Endothelial cell of umbilical vein (primary cell): ENCODE data around the gene CTIF. TPM values are rescaled to one million over a fixed set of nuclear protein-coding genes. Genes with fewer than 3 reads are reported as not detected.

Experiments
- BruUV-seq: library from RNA; stranded (reverse); fragments of 400-500 nt; replicated peaks from 2 replicates; lab custom pipeline; 2021; lab: Mats Ljungman, UMichigan
- CTCF ChIA-PET: fragments of 300-600, 350-600 bp; sonication (Branson Sonifier 250); formaldehyde crosslinking; loops from one replicate; lab custom pipeline; 2021; ENCODE audit warnings: antibody characterized with exemption, inconsistent platforms; lab: Charles Lee
- POLR2A ChIA-PET: fragments of 300-600, 350-600 bp; sonication (Branson Sonifier 250); formaldehyde crosslinking; loops from one replicate; lab custom pipeline; 2021; ENCODE audit warnings: antibody characterized with exemption, inconsistent platforms; lab: Charles Lee
- DNase-seq: peaks from one replicate; pipeline ENCODE4 v3.0.0-alpha.2; 2011; ENCODE audit warnings: low read depth, low spot score
- FAIRE-seq: peaks from 2 replicates; lab custom pipeline; 2011; peaks lifted over from hg19 to GRCh38; lab: Jason Lieb, UNC
- H2AFZ ChIP-seq: 2 replicates; pipeline ENCODE4 v1.6.0; 2012; ENCODE audit warnings: low read depth, low read length, control low read depth, inconsistent platforms
- H3K27ac ChIP-seq: 2 replicates; pipeline ENCODE4 v1.5.1; 2011; ENCODE audit warnings: low read depth, mild to moderate bottlenecking, control low read depth, low read length, moderate library complexity; ENCODE audit not compliant: insufficient read depth
- H3K27me3 ChIP-seq, 2 experiments: 2 replicates each; pipeline versions ENCODE4 v1.6.0 to v1.6.1; 2011; ENCODE audit warnings: low read length in 2 of 2, mixed read lengths in 1 of 2; ENCODE audit not compliant: control insufficient read depth in 2 of 2, insufficient read depth in 2 of 2
- H3K36me3 ChIP-seq, 2 experiments: 2 replicates in 1 of 2; 3 replicates in 1 of 2; pipeline ENCODE4 v1.5.1; 2011; ENCODE audit warnings: low read length in 2 of 2, mild to moderate bottlenecking in 1 of 2, moderate library complexity in 1 of 2; ENCODE audit not compliant: control insufficient read depth in 2 of 2, insufficient read depth in 2 of 2; ENCODE audit errors: extremely low read depth in 1 of 2
- H3K4me1 ChIP-seq: 3 replicates; pipeline ENCODE4 v1.5.1; 2011; ENCODE audit warnings: mild to moderate bottlenecking, low read length; ENCODE audit not compliant: control insufficient read depth, insufficient read depth; ENCODE audit errors: extremely low read depth
- H3K4me2 ChIP-seq: 2 replicates; pipeline ENCODE4 v1.6.1; 2011; ENCODE audit warnings: low read length, control low read depth, mixed read lengths; ENCODE audit not compliant: insufficient read depth
- H3K4me3 ChIP-seq, 3 experiments: fragments of 200-600 bp in 1 of 3; sonication (generic), shearing (Covaris generic) in 1 of 3; replicated peaks in 1 of 3; 2 replicates each; pipeline ENCODE4 v1.5.1; 2011 to 2016; ENCODE audit warnings: control low read depth in 3 of 3, low read length in 3 of 3, mild to moderate bottlenecking in 2 of 3, inconsistent platforms in 1 of 3, low read depth in 1 of 3, moderate library complexity in 1 of 3; ENCODE audit not compliant: insufficient read depth in 1 of 3
- H3K79me2 ChIP-seq: 2 replicates; pipeline ENCODE4 v1.6.0; 2012; ENCODE audit warnings: low read length, inconsistent platforms; ENCODE audit not compliant: control insufficient read depth, insufficient read depth
- H3K9ac ChIP-seq: replicated peaks from 2 replicates; pipeline ENCODE3; 2011; ENCODE audit warnings: low read length, control low read depth; ENCODE audit not compliant: insufficient read depth; ENCODE audit errors: extremely low read depth
- H3K9me1 ChIP-seq: replicated peaks from 3 replicates; pipeline ENCODE4 v1.6.0; 2011; ENCODE audit warnings: mild to moderate bottlenecking, low read length; ENCODE audit not compliant: control insufficient read depth, insufficient read depth; ENCODE audit errors: extremely low read depth
- H3K9me3 ChIP-seq: replicated peaks from 2 replicates; pipeline ENCODE4 v1.5.1; 2012; ENCODE audit warnings: low read length, inconsistent platforms; ENCODE audit not compliant: control insufficient read depth, insufficient read depth
- H4K20me1 ChIP-seq: replicated peaks from 2 replicates; pipeline ENCODE3; 2011; ENCODE audit warnings: mild to moderate bottlenecking, low read length; ENCODE audit not compliant: control insufficient read depth, insufficient read depth; ENCODE audit errors: extremely low read depth
- CTCF ChIP-seq, 2 donors: IDR thresholded peaks; 1 replicate in 1 of 2; 2 replicates in 1 of 2; pipeline ENCODE4 v1.5.1; 2011; ENCODE audit warnings: low read length in 2 of 2, mild to moderate bottlenecking in 2 of 2, moderate library complexity in 2 of 2, control low read depth in 1 of 2, inconsistent platforms in 1 of 2, low read depth in 1 of 2; ENCODE audit not compliant: insufficient read depth in 1 of 2; ENCODE audit errors: extremely low read depth in 1 of 2
- EZH2 ChIP-seq: IDR thresholded peaks from 2 replicates; pipeline ENCODE4 v1.6.1; 2012; ENCODE audit warnings: borderline replicate concordance, low read depth, mild to moderate bottlenecking, moderate library complexity, low read length, inconsistent platforms; ENCODE audit not compliant: severe bottlenecking
- FOS ChIP-seq: IDR thresholded peaks from 2 replicates; pipeline ENCODE4 v1.6.1; 2011; ENCODE audit warnings: mild to moderate bottlenecking, low read length, moderate library complexity, borderline replicate concordance; ENCODE audit not compliant: insufficient read depth
- GATA2 ChIP-seq: IDR thresholded peaks from 2 replicates; pipeline ENCODE4 v1.7.0; 2011; ENCODE audit warnings: low read depth, mild to moderate bottlenecking, moderate library complexity, mixed read lengths, low read length; ENCODE audit not compliant: insufficient read length, insufficient read depth
- JUN ChIP-seq: IDR thresholded peaks from 2 replicates; pipeline ENCODE4 v1.6.1; 2011; ENCODE audit warnings: borderline replicate concordance, low read depth; ENCODE audit not compliant: insufficient read length, insufficient read depth
- MAX ChIP-seq: IDR thresholded peaks from 2 replicates; pipeline ENCODE4 v1.6.1; 2011; ENCODE audit not compliant: insufficient read depth, insufficient read length
- MYC ChIP-seq: IDR thresholded peaks from one replicate; pipeline ENCODE4 v1.6.1; 2011; ENCODE audit warnings: mild to moderate bottlenecking, low read depth, low read length
- POLR2A ChIP-seq: IDR thresholded peaks from 2 replicates; pipeline ENCODE4 v1.6.1; 2012; ENCODE audit warnings: low read depth, mild to moderate bottlenecking, control low read depth, low read length
- POLR2AphosphoS5 ChIP-seq: IDR thresholded peaks from 2 replicates; pipeline ENCODE4 v1.6.1; 2012; ENCODE audit warnings: low read depth, mild to moderate bottlenecking, control low read depth, low read length, moderate library complexity; ENCODE audit not compliant: insufficient read depth
- dilution Hi-C: fragments of 300-500 bp; cut with MboI; formaldehyde crosslinking; loops from one replicate; pipeline ENCODE4 v1.15.0; 2019; ENCODE audit warnings: low sequenced_read_pairs; ENCODE audit not compliant: extremely low pct_ligation_motif_present
- intact Hi-C: fragments of 100-400 bp; cut with micrococcal nuclease; formaldehyde crosslinking; loops from one replicate; pipeline ENCODE4 v1.10.0; 2022
- polyA plus RNA-seq, 4 experiments: library from polyadenylated mRNA; depleted of rRNA in 3 of 4; stranded (reverse) in 3 of 4; unstranded in 1 of 4; fragments of >200 nt; gene quantifications; 2 replicates each; pipeline versions ENCODE4 v1.2.1 to v1.2.3, GENCODE V29; 2011 to 2012; ENCODE audit warnings: missing spikeins in 1 of 4
- total RNA-seq: library from RNA; stranded (reverse); gene quantifications from 2 replicates; pipeline ENCODE4 v1.2.3, GENCODE V29; 2021

Gene CTIF
- total and polyA plus RNA-seq, 2 donors (not counting 3 experiments of a cell fraction or from before 2014, with no cell fraction given) = 20.9 to 57.7 TPM

- dilution Hi-C loops = no loop called here
- intact Hi-C loops = no loop called here
- ChIA-PET POLR2A (no interaction called here), CTCF (interaction anchor here (1.0 to 1.1 kb wide), 2 partner anchors 27 to 58 kb away, joined by 3 read pairs; no protein-coding TSS in a partner anchor)
- no TSS peak for BruUV-seq
- no peak for FAIRE-seq
- Histone ChIP-seq H3K79me2 (no peaks in the 10 kb centered on the region), H4K20me1 (no peaks in the 10 kb centered on the region), H3K36me3 (no peaks in the 10 kb centered on the region), H3K27me3 (no peaks in the 10 kb centered on the region), H3K4me2 (no peak overlapping the region), H3K9me1 (no peaks in the 10 kb centered on the region), H3K27ac (no peak overlapping the region), H3K9ac (no peak overlapping the region), H3K4me3 (no peak overlapping the region), H3K9me3 (no peaks in the 10 kb centered on the region), H3K4me1 (peaks cover 8% of the 10 kb centered on the region), H2AFZ (no peak overlapping the region)
- no peak for TF ChIP-seq JUN
- no peak for TF ChIP-seq CTCF (IDR thresholded peaks at IDR 0.05; ENCODE audit: extremely low read depth in 1 of 2, insufficient read depth in 1 of 2, low read depth in 1 of 2, low read length in 2 of 2)
- TF ChIP-seq MAX = no peak
- no peak for TF ChIP-seq FOS
- no peak for TF ChIP-seq POLR2A
- TF ChIP-seq MYC = no peak
- TF ChIP-seq EZH2 = no peak
- no peak for TF ChIP-seq POLR2AphosphoS5
- TF ChIP-seq GATA2 = no peak
- no peak for DNase-seq
These were observed 335.9 kb downstream of the CTIF start for GRCh38 chr18:48874701-48875162.
